Measurements from ENCODE around the gene PRR33. TPM values are rescaled to one million over a fixed set of nuclear protein-coding genes. Genes with fewer than 3 reads are reported as not detected.

PRR33 gene
- total RNA-seq, 1 donor = not detected

GRCh38 chr11:1843098-1843473 is 48.6 kb downstream of the PRR33 start:
- no peak for TF ChIP-seq CTCF (IDR thresholded peaks at IDR 0.05; ENCODE audit: insufficient read depth, low read length)
- no peak for DNase-seq (ENCODE audit: low read depth)
- H3K4me3 ChIP-seq (ENCODE audit: low read depth, low read length) = no peak overlapping the region

GRCh38 chr11:1842149-1843097 is 49.3 kb downstream of the PRR33 start:
- DNase-seq (ENCODE audit: low read depth) = no peak
- no peak for TF ChIP-seq CTCF (IDR thresholded peaks at IDR 0.05; ENCODE audit: insufficient read depth, low read length)

GRCh38 chr11:1841511-1842148 is 50.1 kb downstream of the PRR33 start:
- no peak for DNase-seq (ENCODE audit: low read depth)
- H3K4me3 ChIP-seq (ENCODE audit: low read depth, low read length) = no peak overlapping the region
- TF ChIP-seq CTCF (IDR thresholded peaks at IDR 0.05; ENCODE audit: insufficient read depth, low read length) = no peak

More at GRCh38 chr11:1842149-1843097, 49.3 kb downstream of the PRR33 start:
- H3K4me3 ChIP-seq (ENCODE audit: low read depth, low read length) = no peak overlapping the region

- H3K4me3 ChIP-seq (ENCODE audit: low read depth, low read length) = no peak overlapping the region
- no peak for DNase-seq (ENCODE audit: low read depth)
- TF ChIP-seq CTCF (IDR thresholded peaks at IDR 0.05; ENCODE audit: insufficient read depth, low read length) = no peak
These were observed 50.8 kb downstream of the PRR33 start for GRCh38 chr11:1840780-1841480.

- H3K4me3 ChIP-seq (ENCODE audit: low read depth, low read length) = no peak overlapping the region
- DNase-seq (ENCODE audit: low read depth) = no peak
- no peak for TF ChIP-seq CTCF (IDR thresholded peaks at IDR 0.05; ENCODE audit: insufficient read depth, low read length)
These were observed 51.5 kb downstream of the PRR33 start for GRCh38 chr11:1839924-1840779.

Data from fibroblast of the aortic adventitia (primary cell).